HUES48 (cell line): ENCODE results near the gene CDKN2B.
A peak's percentile ranks its signal among the peaks of the same experiment; 100 is the strongest.

Source experiments
- H3K27ac ChIP-seq: one replicate; pipeline ENCODE4 v1.7.0; 2013; ENCODE audit warnings: low read depth, low read length, inconsistent platforms
- H3K27me3 ChIP-seq: 2 replicates; pipeline ENCODE4 v1.6.1; 2013; ENCODE audit warnings: mild to moderate bottlenecking, low read length; ENCODE audit not compliant: control insufficient read depth, insufficient read depth
- H3K36me3 ChIP-seq: 2 replicates; pipeline ENCODE4 v1.6.1; 2013; ENCODE audit warnings: low read length; ENCODE audit not compliant: control insufficient read depth, insufficient read depth
- H3K4me1 ChIP-seq: 2 replicates; pipeline ENCODE4 v1.6.1; 2013; ENCODE audit warnings: mild to moderate bottlenecking, low read length; ENCODE audit not compliant: control insufficient read depth, insufficient read depth
- H3K4me3 ChIP-seq: 2 replicates; pipeline ENCODE4 v1.5.1; 2013; ENCODE audit warnings: mild to moderate bottlenecking, low read depth, low read length
- H3K9ac ChIP-seq: 2 replicates; pipeline ENCODE4 v1.6.1; 2013; ENCODE audit warnings: mild to moderate bottlenecking, low read depth, low read length, moderate library complexity
- H3K9me3 ChIP-seq: 2 replicates; pipeline ENCODE4 v1.6.1; 2013; ENCODE audit warnings: low read length; ENCODE audit not compliant: control insufficient read depth, insufficient read depth

CDKN2B gene

DNA sequence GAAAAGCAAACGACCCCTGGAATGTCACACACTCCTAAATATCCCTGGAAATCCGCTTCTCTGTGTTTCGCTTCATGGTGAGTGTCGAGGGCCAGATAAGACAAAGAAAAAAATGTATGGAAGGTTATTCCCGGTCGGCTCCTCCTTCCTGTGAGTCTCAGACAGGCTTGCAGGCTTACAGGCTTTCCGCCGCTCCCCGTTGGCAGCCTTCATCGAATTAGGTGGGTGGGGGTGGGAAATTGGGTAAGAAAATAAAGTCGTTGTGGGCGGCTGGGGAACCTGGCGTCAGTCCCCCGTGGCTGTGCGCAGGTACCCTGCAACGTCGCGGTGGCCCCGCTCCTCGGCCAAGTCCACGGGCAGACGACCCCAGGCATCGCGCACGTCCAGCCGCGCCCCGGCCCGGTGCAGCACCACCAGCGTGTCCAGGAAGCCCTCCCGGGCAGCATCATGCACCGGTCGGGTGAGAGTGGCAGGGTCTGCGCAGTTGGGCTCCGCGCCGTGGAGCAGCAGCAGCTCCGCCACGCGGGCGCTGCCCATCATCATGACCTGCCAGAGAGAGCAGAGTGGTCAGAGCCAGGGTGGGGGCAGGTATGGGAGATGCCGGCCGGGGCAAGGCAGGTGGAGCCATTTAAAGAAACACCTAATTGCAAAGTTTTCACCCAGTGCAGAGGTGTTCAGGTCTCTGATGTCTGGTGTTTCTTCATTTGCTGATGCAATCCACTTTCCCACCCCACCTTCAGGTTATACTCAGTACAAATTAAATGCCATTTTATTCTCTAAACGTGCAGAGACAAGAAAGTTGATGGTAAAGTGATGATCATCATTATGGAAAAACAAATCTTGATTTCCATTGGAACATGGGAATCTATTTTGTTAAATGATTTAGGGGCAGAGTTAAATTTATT, 3.2 kb downstream of the CDKN2B start:
- H3K9ac ChIP-seq = no peak overlapping the region
- peaks cover 94% of the 10 kb centered on the region for H3K27me3 ChIP-seq
- H3K9me3 ChIP-seq = no peaks in the 10 kb centered on the region
- no peak overlapping the region for H3K27ac ChIP-seq
- H3K4me1 ChIP-seq = peaks cover 17% of the 10 kb centered on the region; the same call in 1 of the 2 replicates
- peak overlapping the region; percentile 52 for H3K4me3 ChIP-seq
- no peaks in the 10 kb centered on the region for H3K36me3 ChIP-seq

GRCh38 chr9:22005021-22005701, 3.9 kb downstream of the CDKN2B start:
- H3K27me3 ChIP-seq = peaks cover 94% of the 10 kb centered on the region
- H3K9me3 ChIP-seq = no peaks in the 10 kb centered on the region
- H3K27ac ChIP-seq = no peak overlapping the region
- peak overlapping the region; percentile 52 for H3K4me3 ChIP-seq
- peaks cover 17% of the 10 kb centered on the region; the same call in 1 of the 2 replicates for H3K4me1 ChIP-seq
- no peaks in the 10 kb centered on the region for H3K36me3 ChIP-seq
- H3K9ac ChIP-seq = no peak overlapping the region

DNA sequence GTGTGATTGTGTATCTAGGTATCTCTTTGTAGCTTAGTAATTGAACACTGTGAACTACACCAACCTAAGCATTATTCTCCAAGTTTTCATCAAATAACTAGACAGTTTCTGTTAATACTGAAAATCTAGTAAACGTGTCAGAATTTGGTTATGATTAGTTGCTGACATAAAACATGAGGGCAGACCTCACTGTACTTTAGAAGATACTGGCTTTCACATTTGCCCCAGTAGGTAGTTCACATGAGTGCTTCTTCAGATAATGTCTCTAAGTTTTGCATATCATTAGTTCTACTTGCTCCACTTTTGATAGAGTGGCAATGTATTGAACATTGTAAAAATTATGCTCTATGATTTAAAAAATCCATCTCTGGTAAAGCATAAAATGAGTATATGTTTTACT, 7.1 kb downstream of the CDKN2B start:
- no peak overlapping the region for H3K9ac ChIP-seq
- H3K4me3 ChIP-seq = no peak overlapping the region
- H3K9me3 ChIP-seq = no peaks in the 10 kb centered on the region
- H3K27ac ChIP-seq = no peak overlapping the region
- peaks cover 29% of the 10 kb centered on the region for H3K4me1 ChIP-seq
- H3K36me3 ChIP-seq = no peaks in the 10 kb centered on the region
- peaks cover 98% of the 10 kb centered on the region for H3K27me3 ChIP-seq

DNA sequence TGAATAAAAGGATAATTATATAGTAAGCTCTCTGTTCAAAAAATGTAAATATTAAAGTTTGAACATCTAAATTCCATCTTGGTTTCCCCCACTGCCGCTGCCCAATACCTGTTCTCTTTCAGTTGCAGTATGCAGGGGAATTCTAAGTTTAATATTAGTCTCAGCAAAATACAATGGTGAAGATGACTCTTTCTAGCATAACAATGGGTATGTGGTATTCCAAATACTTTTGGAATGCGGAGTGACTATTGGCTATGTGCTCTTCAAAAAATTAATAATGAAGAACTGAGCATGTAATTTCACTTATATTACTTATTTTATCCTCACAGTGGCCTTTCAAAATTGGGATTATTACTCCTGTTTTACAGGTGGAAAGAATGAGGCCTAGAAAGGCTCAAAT, 11.1 kb downstream of the CDKN2B start:
- no peaks in the 10 kb centered on the region for H3K9me3 ChIP-seq
- peaks cover 39% of the 10 kb centered on the region for H3K4me1 ChIP-seq
- H3K9ac ChIP-seq = no peak overlapping the region
- H3K36me3 ChIP-seq = no peaks in the 10 kb centered on the region
- H3K4me3 ChIP-seq = no peak overlapping the region
- H3K27ac ChIP-seq = peak overlapping the region; percentile 13
- H3K27me3 ChIP-seq = peaks cover 96% of the 10 kb centered on the region

DNA sequence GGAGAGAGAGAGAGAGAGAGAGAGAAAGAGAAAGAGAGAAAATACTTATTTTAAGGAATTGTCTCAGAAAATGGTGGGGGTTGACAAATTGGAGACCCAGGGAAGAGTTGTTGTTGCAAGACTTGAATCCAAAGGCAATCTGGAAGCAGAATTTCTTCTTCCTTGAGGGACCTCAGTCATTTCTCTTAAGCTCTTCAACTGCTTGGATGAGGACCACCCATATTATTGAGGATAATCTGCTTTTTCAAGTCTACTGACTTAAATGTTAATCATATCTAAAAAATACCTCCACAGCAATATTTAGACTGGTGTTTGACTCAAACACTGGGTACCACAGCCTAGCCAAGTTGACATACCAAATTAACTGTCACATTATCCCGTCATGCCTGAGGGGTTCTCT, 11.6 kb downstream of the CDKN2B start:
- peaks cover 39% of the 10 kb centered on the region for H3K4me1 ChIP-seq
- no peak overlapping the region for H3K9ac ChIP-seq

GRCh38 chr9:21996858-21997257, 12.2 kb downstream of the CDKN2B start:
- H3K27me3 ChIP-seq = peaks cover 96% of the 10 kb centered on the region
- peaks cover 39% of the 10 kb centered on the region for H3K4me1 ChIP-seq
- no peaks in the 10 kb centered on the region for H3K9me3 ChIP-seq
- H3K4me3 ChIP-seq = peak overlapping the region; percentile 76
- no peak overlapping the region for H3K27ac ChIP-seq
- H3K9ac ChIP-seq = no peak overlapping the region
- no peaks in the 10 kb centered on the region for H3K36me3 ChIP-seq

More for the DNA sequence above, 11.6 kb downstream of the CDKN2B start:
- H3K9me3 ChIP-seq = no peaks in the 10 kb centered on the region
- H3K36me3 ChIP-seq = no peaks in the 10 kb centered on the region
- H3K27ac ChIP-seq = no peak overlapping the region
- H3K27me3 ChIP-seq = peaks cover 96% of the 10 kb centered on the region
- no peak overlapping the region for H3K4me3 ChIP-seq

DNA sequence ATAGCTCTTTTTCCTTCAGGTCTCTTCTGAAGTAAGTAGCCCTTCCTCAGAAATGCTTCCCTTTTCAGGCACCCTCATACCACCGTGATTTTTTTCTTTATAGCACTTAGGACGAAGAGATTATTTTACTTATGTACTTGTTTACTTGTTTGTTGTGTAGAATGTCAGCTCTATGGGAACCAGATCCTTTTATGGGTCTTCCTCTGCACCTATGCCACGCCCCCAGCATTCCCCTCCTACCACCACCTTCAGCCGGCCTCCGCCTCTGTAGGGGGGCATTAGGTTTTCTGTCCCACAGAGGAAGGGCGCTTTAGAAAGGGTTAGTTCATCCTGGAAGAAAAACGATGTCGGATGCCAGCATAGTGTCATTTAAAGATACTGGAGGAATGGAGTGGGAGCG, 12.7 kb downstream of the CDKN2B start:
- Histone ChIP-seq H3K27ac (no peak overlapping the region), H3K36me3 (no peaks in the 10 kb centered on the region), H3K4me1 (peaks cover 39% of the 10 kb centered on the region), H3K9me3 (no peaks in the 10 kb centered on the region), H3K4me3 (peak overlapping the region; percentile 76), H3K27me3 (peaks cover 96% of the 10 kb centered on the region), H3K9ac (peak overlapping the region; percentile 26; the same call in 1 of the 2 replicates)

DNA sequence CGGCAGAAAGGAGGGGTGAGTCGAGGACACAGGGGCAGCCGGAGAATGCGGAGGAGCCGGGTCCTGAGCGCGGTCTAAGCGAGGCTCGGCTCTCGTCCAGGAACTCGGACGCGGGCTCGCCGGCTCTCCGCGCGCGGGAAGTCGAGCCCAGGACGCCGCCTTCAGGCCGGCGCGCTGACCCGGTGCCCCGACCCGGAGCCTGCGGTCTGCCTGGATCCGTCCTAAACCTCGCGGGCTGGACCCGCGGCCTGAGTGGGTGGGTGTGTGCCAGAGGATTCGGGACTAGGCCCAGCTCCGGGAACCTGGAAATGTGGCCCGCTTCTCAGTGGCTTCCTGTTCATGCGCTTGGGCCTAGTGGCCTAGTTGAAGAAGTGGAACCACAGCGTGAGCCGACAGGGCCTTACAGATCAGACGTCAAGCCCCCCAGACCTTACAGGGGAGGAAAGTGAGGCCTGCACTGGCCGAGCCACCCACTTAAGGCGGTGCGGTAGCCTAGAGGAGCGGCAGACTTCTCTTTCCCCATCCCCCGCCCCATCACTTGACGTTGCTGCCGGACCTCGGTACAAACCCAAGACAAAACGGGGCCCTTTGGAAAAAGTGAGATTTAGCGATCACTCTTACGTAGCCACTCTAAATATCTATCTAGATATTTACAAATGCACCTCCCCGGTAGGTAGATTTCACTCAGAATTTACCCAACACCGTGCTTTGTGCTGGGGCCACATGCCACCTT, 13.3 kb downstream of the CDKN2B start:
- Histone ChIP-seq H3K36me3 (no peaks in the 10 kb centered on the region), H3K9ac (peak overlapping the region; percentile 26; the same call in 1 of the 2 replicates), H3K9me3 (no peaks in the 10 kb centered on the region), H3K4me1 (peaks cover 39% of the 10 kb centered on the region), H3K27me3 (peaks cover 96% of the 10 kb centered on the region), H3K27ac (no peak overlapping the region), H3K4me3 (peak overlapping the region; percentile 76)

DNA sequence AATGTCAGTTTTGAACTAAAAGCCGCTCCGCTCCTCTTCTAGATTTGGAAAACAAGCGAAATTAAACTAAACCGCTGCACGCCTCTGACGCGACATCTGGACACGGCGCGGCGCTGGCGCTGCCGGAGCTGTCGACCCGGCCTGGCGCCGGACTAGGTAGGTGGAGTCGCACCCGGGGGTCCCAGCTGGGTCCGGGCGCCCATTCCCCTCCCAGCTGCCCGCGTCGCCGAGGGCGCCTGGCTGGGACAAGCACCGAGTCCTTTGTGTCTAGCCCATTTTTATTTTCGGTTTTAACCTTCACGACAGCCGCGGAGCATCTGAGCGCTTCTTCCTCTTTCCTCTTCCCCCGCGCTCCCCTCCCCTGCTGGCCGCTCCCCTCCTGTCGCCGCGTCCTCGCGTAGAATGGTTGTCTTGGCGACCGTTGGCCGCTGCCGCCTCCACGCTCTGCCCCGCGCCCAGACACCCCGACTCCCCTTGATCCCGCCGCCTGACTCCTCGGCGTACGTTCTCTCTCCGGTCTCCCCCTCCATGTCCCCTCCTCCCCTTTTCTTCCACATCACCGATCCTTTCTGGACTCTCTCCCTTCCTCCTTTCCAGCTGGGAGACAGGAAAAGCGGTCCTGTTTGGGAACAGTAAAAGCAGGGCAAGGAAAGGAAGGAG, 14.0 kb downstream of the CDKN2B start:
- Histone ChIP-seq H3K27me3 (peaks cover 96% of the 10 kb centered on the region), H3K9ac (0 out of 2 replicates have a peak overlapping the region, but pooled peaks have one; percentile 26), H3K4me3 (peak overlapping the region; percentile 76), H3K36me3 (no peaks in the 10 kb centered on the region), H3K9me3 (no peaks in the 10 kb centered on the region), H3K27ac (no peak overlapping the region), H3K4me1 (peaks cover 41% of the 10 kb centered on the region)

- H3K27me3 ChIP-seq = peaks cover 96% of the 10 kb centered on the region
- no peak within 1 kb of the TSS for H3K27ac ChIP-seq
Measured at GRCh38 chr9:21994556-21995005, 14.5 kb downstream of the CDKN2B start, which contains the start of gene CDKN2B-AS1. CDKN2B-AS1 (plus strand) TSS chr9:21994791.

More at GRCh38 chr9:21994556-21995005, 14.5 kb downstream of the CDKN2B start, which contains the start of gene CDKN2B-AS1:
- Histone ChIP-seq H3K4me3 (peak within 1 kb of the TSS; percentile 76), H3K9ac (0 out of 2 replicates have a peak within 1 kb of the TSS, but pooled peaks have one; percentile 26), H3K36me3 (no peaks in the 10 kb centered on the region), H3K9me3 (no peaks in the 10 kb centered on the region), H3K4me1 (peaks cover 45% of the 10 kb centered on the region)
